Fibroblast of mammary gland (primary cell): ENCODE measurements around the gene DLG2.

ENCODE experiments used
- DNase-seq: peaks from one replicate; pipeline ENCODE4 v3.0.0-alpha.2; 2010; ENCODE audit warnings: low read depth
- H3K4me3 ChIP-seq: 2 replicates; pipeline ENCODE4 v1.5.1; 2011; ENCODE audit warnings: low read depth, mild to moderate bottlenecking, low read length, moderate library complexity; ENCODE audit not compliant: control insufficient read depth
- TF ChIP-seq, protein P1 (sequence below): conservative IDR thresholded peaks from 2 replicates; pipeline ENCODE4 v1.5.1; 2011; ENCODE audit warnings: low read depth, low read length, inconsistent platforms; ENCODE audit not compliant: control insufficient read depth, insufficient read depth

Gene DLG2

DNA sequence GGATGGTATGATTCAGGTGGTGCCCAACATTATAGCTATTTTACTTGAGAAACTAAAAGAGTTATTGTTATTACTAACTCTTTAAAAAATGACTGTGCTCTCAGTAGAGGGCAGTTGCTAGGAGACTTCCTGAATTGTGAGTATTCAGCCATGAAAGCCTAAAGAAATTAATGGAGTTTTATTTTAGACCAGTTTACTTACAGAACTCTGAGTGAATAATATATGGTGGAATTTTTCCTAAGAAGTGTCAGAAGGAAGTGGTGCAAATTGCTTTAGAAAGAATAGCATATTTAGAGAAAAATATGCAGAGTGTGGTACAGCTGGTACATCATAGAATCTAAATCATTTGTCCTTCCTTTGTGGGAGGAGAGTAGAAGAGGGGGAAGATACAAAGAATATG, 1651.1 kb downstream of the DLG2 start:
- DNase-seq, result no peak
- no peak overlapping the region for H3K4me3 ChIP-seq
- TF ChIP-seq, protein P1, sequence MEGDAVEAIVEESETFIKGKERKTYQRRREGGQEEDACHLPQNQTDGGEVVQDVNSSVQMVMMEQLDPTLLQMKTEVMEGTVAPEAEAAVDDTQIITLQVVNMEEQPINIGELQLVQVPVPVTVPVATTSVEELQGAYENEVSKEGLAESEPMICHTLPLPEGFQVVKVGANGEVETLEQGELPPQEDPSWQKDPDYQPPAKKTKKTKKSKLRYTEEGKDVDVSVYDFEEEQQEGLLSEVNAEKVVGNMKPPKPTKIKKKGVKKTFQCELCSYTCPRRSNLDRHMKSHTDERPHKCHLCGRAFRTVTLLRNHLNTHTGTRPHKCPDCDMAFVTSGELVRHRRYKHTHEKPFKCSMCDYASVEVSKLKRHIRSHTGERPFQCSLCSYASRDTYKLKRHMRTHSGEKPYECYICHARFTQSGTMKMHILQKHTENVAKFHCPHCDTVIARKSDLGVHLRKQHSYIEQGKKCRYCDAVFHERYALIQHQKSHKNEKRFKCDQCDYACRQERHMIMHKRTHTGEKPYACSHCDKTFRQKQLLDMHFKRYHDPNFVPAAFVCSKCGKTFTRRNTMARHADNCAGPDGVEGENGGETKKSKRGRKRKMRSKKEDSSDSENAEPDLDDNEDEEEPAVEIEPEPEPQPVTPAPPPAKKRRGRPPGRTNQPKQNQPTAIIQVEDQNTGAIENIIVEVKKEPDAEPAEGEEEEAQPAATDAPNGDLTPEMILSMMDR, result no peak

DNA sequence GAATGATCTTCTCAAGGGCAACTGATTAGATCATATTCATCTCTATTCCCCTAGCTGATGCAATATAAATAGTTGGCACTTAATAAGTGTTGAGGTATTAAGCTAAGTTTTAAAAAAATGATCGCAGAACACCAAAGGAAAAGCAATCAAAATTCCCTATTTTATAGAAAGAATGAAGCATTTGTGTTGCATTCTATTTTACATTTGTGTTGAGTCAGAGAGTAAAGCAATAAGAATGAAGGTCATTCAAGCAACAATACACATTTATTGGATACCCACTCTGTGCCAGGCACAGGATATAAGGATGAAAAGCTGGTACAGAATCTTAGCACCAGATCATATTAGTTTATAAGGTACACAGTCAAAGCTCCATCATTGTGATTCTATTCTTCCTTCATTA, 1654.6 kb downstream of the DLG2 start:
- TF ChIP-seq, protein P1, result no peak
- no peak for DNase-seq
- H3K4me3 ChIP-seq, result no peak overlapping the region

DNA sequence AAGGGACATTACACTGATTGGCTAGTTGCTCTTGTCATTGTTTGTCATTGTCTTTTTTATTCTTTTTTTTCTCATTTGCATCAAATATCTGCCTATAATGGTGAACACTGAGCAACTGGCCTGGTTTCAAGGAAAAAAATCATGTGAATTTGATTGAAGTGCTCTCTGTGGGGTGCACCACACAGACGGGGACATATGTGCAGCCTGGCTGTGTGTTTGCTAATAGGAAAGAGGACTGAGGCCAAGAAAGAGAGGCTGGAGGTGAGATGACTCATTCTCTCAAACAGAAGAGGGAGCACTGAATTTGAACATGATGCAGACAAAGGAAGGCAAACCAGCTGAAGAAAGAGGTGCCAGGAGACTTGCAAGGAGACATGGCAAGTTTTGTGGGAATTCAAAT, 1656.1 kb downstream of the DLG2 start:
- DNase-seq, result peak; percentile 56
- no peak overlapping the region for H3K4me3 ChIP-seq
- TF ChIP-seq, protein P1, result no peak

DNA sequence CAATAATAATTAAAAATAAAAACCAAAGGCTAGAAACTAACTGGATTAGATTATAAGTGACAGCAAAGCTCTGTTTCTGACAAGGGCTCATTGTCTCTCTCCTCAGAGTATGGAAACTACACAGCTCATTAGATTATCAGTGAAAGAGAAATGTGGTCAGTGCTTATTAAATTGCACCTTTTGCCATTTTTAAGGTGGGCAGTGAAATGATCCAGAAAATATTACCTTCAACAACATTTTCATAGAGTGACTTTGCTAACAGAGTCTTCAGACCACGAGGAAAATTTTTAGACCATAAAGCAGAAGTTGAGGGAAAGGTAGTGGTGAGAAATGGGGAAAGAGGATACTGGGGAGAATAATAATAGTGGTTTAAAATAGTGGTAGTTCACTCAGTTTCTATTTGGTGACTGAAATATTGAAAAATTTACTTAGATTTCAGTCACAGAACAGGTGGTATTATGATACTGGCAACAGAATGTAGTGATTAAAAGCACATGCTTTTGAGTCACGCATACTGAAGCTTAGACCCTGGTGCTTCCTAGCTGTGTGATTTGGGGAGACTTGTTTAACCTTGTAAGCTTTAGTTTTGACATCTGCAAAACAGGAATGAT, 1657.0 kb downstream of the DLG2 start:
- no peak overlapping the region for H3K4me3 ChIP-seq
- TF ChIP-seq, protein P1, result no peak
- peak; percentile 6 for DNase-seq

DNA sequence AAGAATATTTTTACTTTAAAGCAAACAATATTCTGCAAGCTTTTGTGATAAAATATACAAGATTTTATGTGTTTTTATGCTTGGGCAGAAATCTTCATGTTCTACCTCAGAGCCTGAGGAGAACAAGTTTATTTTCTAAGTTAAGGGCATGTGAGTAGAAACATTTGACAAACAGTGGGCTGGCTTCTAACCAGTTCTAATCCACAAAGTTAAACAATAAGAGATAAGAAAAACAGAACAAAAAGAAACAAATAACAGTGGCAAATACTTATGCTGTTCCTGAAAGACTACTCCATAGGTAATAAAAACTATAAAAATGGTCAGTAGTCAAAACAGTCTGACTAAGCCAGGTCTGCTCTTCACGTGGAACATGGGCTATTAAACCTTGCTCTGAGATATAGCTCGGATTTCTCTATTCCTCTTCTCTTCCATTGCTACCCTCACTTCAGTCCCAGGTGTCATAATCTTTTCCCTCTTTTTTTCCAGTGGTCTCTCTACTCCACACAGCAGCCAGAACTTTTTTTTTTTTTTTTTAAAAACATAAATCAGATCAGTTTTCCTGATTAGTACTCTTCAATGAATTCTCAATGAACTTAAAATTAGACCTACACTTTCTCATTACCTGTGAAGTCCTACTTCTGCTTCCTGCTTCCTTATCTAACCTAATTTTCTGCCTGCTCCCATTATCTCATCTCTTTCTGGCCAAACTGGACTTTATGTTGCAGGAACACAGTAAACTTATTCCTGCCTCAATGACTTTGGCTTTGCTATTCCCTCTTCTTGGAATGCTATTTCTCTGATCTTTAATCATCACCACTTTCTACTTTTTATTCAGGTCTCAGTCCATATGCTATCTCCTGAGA, 1669.9 kb downstream of the DLG2 start:
- no peak overlapping the region for H3K4me3 ChIP-seq
- TF ChIP-seq, protein P1, result no peak
- DNase-seq, result no peak

DNA sequence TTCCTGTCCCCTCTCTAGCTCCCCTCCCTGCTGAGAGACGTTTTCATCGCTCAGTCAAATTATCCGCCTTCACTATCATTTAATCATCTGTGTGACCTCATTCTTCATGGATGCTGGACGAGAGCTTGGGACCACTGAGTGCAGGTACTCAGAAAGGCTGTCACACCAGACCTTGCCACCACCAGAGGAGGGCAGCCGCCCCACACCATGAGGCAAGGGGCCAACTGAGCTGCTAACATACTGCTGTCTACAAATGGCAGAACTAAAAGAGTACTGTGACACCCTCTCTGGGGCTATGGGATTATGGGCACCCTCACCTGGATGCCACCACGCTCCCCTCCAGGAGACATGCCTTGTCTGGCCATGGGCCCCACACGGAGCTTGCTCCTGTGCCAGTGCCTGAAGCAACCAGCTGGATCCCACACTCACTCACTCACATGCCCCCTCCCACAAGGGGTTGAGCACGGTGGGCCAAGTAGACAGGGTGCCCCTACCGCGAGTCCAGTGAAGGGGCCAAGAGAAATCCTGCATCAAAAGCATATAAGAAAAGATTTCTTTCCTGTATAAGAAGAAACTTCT, 1670.9 kb downstream of the DLG2 start:
- DNase-seq, result no peak
- H3K4me3 ChIP-seq, result no peak overlapping the region
- TF ChIP-seq, protein P1, result no peak
